Common myeloid progenitor, CD34-positive (primary cell): ENCODE measurements around the gene VAMP2.

Source experiments
- CTCF ChIA-PET: fragments of 350-600 bp; sonication (Branson Sonifier 250); formaldehyde crosslinking; loops from one replicate; lab custom pipeline; 2021; ENCODE audit warnings: antibody characterized with exemption; lab: Charles Lee
- POLR2A ChIA-PET: fragments of 350-600 bp; sonication (Branson Sonifier 250); formaldehyde crosslinking; loops from one replicate; lab custom pipeline; 2021; ENCODE audit warnings: antibody characterized with exemption; lab: Charles Lee
- DNase-seq, 3 donors: peaks; one replicate each; pipeline versions ENCODE4 v3.0.0 to v3.0.0-alpha.2; 2013
- H3K27ac ChIP-seq, 2 experiments: 1 replicate in 1 of 2; 2 replicates in 1 of 2; pipeline ENCODE4 v1.7.0; 2013; ENCODE audit warnings: inconsistent platforms in 2 of 2, low read length in 2 of 2, mild to moderate bottlenecking in 2 of 2, low read depth in 1 of 2, moderate library complexity in 1 of 2; ENCODE audit not compliant: severe bottlenecking in 2 of 2, insufficient read depth in 1 of 2, poor library complexity in 1 of 2
- H3K27me3 ChIP-seq, 5 experiments: replicated peaks in 2 of 5; 1 replicate in 3 of 5; 2 replicates in 2 of 5; pipeline versions ENCODE4 v1.6.1 to v1.7.0; 2013; ENCODE audit warnings: low read length in 4 of 5, mild to moderate bottlenecking in 2 of 5, moderate library complexity in 2 of 5, inconsistent platforms in 1 of 5; ENCODE audit not compliant: insufficient read depth in 5 of 5, control insufficient read depth in 4 of 5
- H3K36me3 ChIP-seq, 4 experiments: 1 replicate in 2 of 4; 2 replicates in 2 of 4; pipeline versions ENCODE4 v1.6.1 to v1.7.0; 2013; ENCODE audit warnings: low read length in 3 of 4, control low read depth in 1 of 4, mild to moderate bottlenecking in 1 of 4; ENCODE audit not compliant: control insufficient read depth in 4 of 4, insufficient read depth in 4 of 4
- H3K4me1 ChIP-seq, 4 experiments: 1 replicate in 3 of 4; 2 replicates in 1 of 4; pipeline versions ENCODE4 v1.6.1 to v1.7.1; 2013; ENCODE audit warnings: low read length in 3 of 4, mild to moderate bottlenecking in 3 of 4, control low read depth in 1 of 4, inconsistent platforms in 1 of 4, moderate library complexity in 1 of 4; ENCODE audit not compliant: control insufficient read depth in 4 of 4, insufficient read depth in 4 of 4; ENCODE audit errors: control extremely low read depth in 1 of 4
- H3K4me3 ChIP-seq, 7 experiments: 1 replicate in 4 of 7; 2 replicates in 3 of 7; pipeline versions ENCODE4 v1.5.1 to v1.7.0; 2013; ENCODE audit warnings: mild to moderate bottlenecking in 7 of 7, low read length in 6 of 7, moderate library complexity in 6 of 7, inconsistent platforms in 2 of 7, low read depth in 2 of 7, control low read depth in 1 of 7; ENCODE audit not compliant: insufficient read depth in 4 of 7, control insufficient read depth in 1 of 7; ENCODE audit errors: extremely low read depth in 1 of 7
- H3K9me3 ChIP-seq, 5 experiments: 1 replicate in 4 of 5; 2 replicates in 1 of 5; pipeline versions ENCODE4 v1.6.1 to v1.7.1; 2013; ENCODE audit warnings: low read length in 4 of 5, mild to moderate bottlenecking in 2 of 5, inconsistent platforms in 1 of 5, low read depth in 1 of 5, moderate library complexity in 1 of 5; ENCODE audit not compliant: control insufficient read depth in 4 of 5, insufficient read depth in 2 of 5; ENCODE audit errors: control extremely low read depth in 1 of 5
- WGBS: methylation state at CpG from one replicate; pipeline ENCODE4 v1.1.5; 2013; ENCODE audit not compliant: insufficient coverage; 5-methylcytosine and 5-hydroxymethylcytosine counted together

Gene VAMP2

GRCh38 chr17:8148560-8148959 is 14.2 kb downstream of the VAMP2 start:
- Histone ChIP-seq H3K9me3 (no peaks in the 10 kb centered on the region), H3K27ac (no peak overlapping the region), H3K27me3 (no peaks in the 10 kb centered on the region), H3K4me1 (peaks cover 5 to 36% (median 34%) of the 10 kb centered on the region in 4 experiments), H3K4me3 (no peak overlapping the region), H3K36me3 (peaks cover 13 to 67% (median 53%) of the 10 kb centered on the region in 4 experiments)
- POLR2A ChIA-PET, result interaction anchor here (1.1 to 1.2 kb wide), 2 partner anchors 9 to 10 kb away, joined by 3 to 5 read pairs; no protein-coding TSS in a partner anchor
- 99% methylated on average over 9 of the region's 13 CpGs for WGBS
- DNase-seq, result no peak
- CTCF ChIA-PET, result interaction anchor here (19.3 to 22.4 kb wide), 2 partner anchors 7 kb away, joined by 292 read pairs; partner anchors contain the start of genes PER1 and VAMP2

GRCh38 chr17:8147805-8148404 is 14.8 kb downstream of the VAMP2 start:
- CTCF ChIA-PET, result interaction anchor here (19.3 to 22.4 kb wide), 2 partner anchors 6 to 7 kb away, joined by 292 read pairs; partner anchors contain the start of genes PER1 and VAMP2
- Histone ChIP-seq H3K36me3 (peaks cover 13 to 72% (median 53%) of the 10 kb centered on the region in 4 experiments), H3K4me3 (no peak overlapping the region), H3K9me3 (no peaks in the 10 kb centered on the region), H3K27ac (no peak overlapping the region), H3K27me3 (no peaks in the 10 kb centered on the region), H3K4me1 (peaks cover 4 to 30% (median 28%) of the 10 kb centered on the region in 4 experiments)
- POLR2A ChIA-PET, result interaction anchor here (1.1 to 1.2 kb wide), 2 partner anchors 8 to 11 kb away, joined by 3 to 5 read pairs; no protein-coding TSS in a partner anchor
- 99% methylated on average over 12 of the region's 13 CpGs for WGBS
- no peak for DNase-seq

GRCh38 chr17:8147141-8147804 is 15.5 kb downstream of the VAMP2 start:
- CTCF ChIA-PET, result interaction anchor here (19.3 to 22.4 kb wide), 2 partner anchors 6 to 8 kb away, joined by 292 read pairs; partner anchors contain the start of genes PER1 and VAMP2
- no peak for DNase-seq
- H3K4me1 ChIP-seq, result peaks cover 0 to 24% (median 21%) of the 10 kb centered on the region in 4 experiments
- H3K36me3 ChIP-seq, result peaks cover 13 to 79% (median 58%) of the 10 kb centered on the region in 4 experiments
- H3K27me3 ChIP-seq, result no peaks in the 10 kb centered on the region
- H3K27ac ChIP-seq, result no peak overlapping the region
- POLR2A ChIA-PET, result interaction anchor here (1.1 to 1.2 kb wide), 2 partner anchors 8 to 11 kb away, joined by 3 to 5 read pairs; no protein-coding TSS in a partner anchor
- no peaks in the 10 kb centered on the region for H3K9me3 ChIP-seq
- no peak overlapping the region for H3K4me3 ChIP-seq
- WGBS, result 99% methylated on average over 20 of the region's 26 CpGs

- Histone ChIP-seq H3K27me3 (no peaks in the 10 kb centered on the region), H3K9me3 (no peaks in the 10 kb centered on the region), H3K4me3 (no peak overlapping the region), H3K4me1 (peaks cover 0 to 16% (median 15%) of the 10 kb centered on the region in 4 experiments), H3K36me3 (peaks cover 13 to 86% (median 64%) of the 10 kb centered on the region in 4 experiments), H3K27ac (no peak overlapping the region)
- ChIA-PET CTCF (interaction anchor here (19.3 to 22.4 kb wide), 2 partner anchors 5 to 9 kb away, joined by 292 read pairs; partner anchors contain the start of genes PER1 and VAMP2), POLR2A (interaction anchor here (1.3 kb wide), 1 partner anchor 10 kb away, joined by 5 read pairs; no protein-coding TSS in a partner anchor)
- no peak for DNase-seq
- WGBS, result 98% methylated on average over 13 of the region's 14 CpGs
These were observed 16.2 kb downstream of the VAMP2 start for GRCh38 chr17:8146381-8147140.

- CTCF ChIA-PET, result interaction anchor here (19.3 to 22.4 kb wide), 2 partner anchors 4 to 10 kb away, joined by 292 read pairs; partner anchors contain the start of genes PER1 and VAMP2
- POLR2A ChIA-PET, result interaction anchor here (1.3 kb wide), 1 partner anchor 11 kb away, joined by 5 read pairs; no protein-coding TSS in a partner anchor
- peaks cover 13 to 93% (median 68%) of the 10 kb centered on the region in 4 experiments for H3K36me3 ChIP-seq
- H3K4me3 ChIP-seq, result no peak overlapping the region
- H3K27me3 ChIP-seq, result no peaks in the 10 kb centered on the region
- H3K4me1 ChIP-seq, result peaks cover 0 to 10% (median 7%) of the 10 kb centered on the region in 4 experiments
- no peaks in the 10 kb centered on the region for H3K9me3 ChIP-seq
- DNase-seq, result no peak
- 97% methylated on average over 12 of the region's 12 CpGs for WGBS
- no peak overlapping the region for H3K27ac ChIP-seq
These were observed 16.9 kb downstream of the VAMP2 start for GRCh38 chr17:8145811-8146210.

- ChIA-PET POLR2A (interaction anchor here (3.1 kb wide), 1 partner anchor 10 kb away, joined by 24 read pairs; no protein-coding TSS in a partner anchor), CTCF (interaction anchor here (1.1 to 22.4 kb wide), 2 partner anchors 11 to 25 kb away, joined by 3 to 292 read pairs; partner anchors contain the start of genes PER1 and VAMP2)
- no peak for DNase-seq
- H3K4me3 ChIP-seq, result no peak overlapping the region
- H3K4me1 ChIP-seq, result peaks cover 0 to 5% (median 2%) of the 10 kb centered on the region in 4 experiments
- H3K9me3 ChIP-seq, result no peaks in the 10 kb centered on the region
- H3K36me3 ChIP-seq, result peaks cover 6 to 91% (median 71%) of the 10 kb centered on the region in 4 experiments
- 96% methylated on average over 10 of the region's 15 CpGs for WGBS
- H3K27ac ChIP-seq, result no peak overlapping the region
- no peaks in the 10 kb centered on the region for H3K27me3 ChIP-seq
These were observed 18.1 kb downstream of the VAMP2 start for GRCh38 chr17:8144401-8145231.
